ENCODE data around the gene KRTAP10-1.
"Not testable (repeated sequence)": the region's sequence is repeated elsewhere in the genome, so short reads cannot be mapped to it uniquely, and the experiment has no call there.

The KRTAP10-1 gene

GRCh38 chr21:44575307-44576024 lies 35.5 kb upstream of the KRTAP10-1 start:
- no peak for TF ChIP-seq CTCF (IDR thresholded peaks at IDR 0.05; ENCODE audit: control insufficient read depth, insufficient read depth, low read depth, low read length, missing control alignments)
- no peak overlapping the region for H3K4me3 ChIP-seq (ENCODE audit: control insufficient read depth, low read depth, low read length)
- no peak for DNase-seq (ENCODE audit: low read depth)

- TF ChIP-seq CTCF (IDR thresholded peaks at IDR 0.05; ENCODE audit: control insufficient read depth, insufficient read depth, low read depth, low read length, missing control alignments) = no peak
- no peak overlapping the region for H3K4me3 ChIP-seq (ENCODE audit: control insufficient read depth, low read depth, low read length)
- DNase-seq (ENCODE audit: low read depth) = no peak
Observed at GRCh38 chr21:44574457-44575306, 34.7 kb upstream of the KRTAP10-1 start.

GRCh38 chr21:44573630-44574456 lies 33.8 kb upstream of the KRTAP10-1 start, which contains the start of gene KRTAP10-4:
Gene KRTAP10-4, plus strand, starts transcription at chr21:44573729. Its CDS starts 30 bp downstream, at chr21:44573759.
- H3K4me3 ChIP-seq (ENCODE audit: control insufficient read depth, low read depth, low read length); DNase-seq (ENCODE audit: low read depth): not testable (repeated sequence)

DNA sequence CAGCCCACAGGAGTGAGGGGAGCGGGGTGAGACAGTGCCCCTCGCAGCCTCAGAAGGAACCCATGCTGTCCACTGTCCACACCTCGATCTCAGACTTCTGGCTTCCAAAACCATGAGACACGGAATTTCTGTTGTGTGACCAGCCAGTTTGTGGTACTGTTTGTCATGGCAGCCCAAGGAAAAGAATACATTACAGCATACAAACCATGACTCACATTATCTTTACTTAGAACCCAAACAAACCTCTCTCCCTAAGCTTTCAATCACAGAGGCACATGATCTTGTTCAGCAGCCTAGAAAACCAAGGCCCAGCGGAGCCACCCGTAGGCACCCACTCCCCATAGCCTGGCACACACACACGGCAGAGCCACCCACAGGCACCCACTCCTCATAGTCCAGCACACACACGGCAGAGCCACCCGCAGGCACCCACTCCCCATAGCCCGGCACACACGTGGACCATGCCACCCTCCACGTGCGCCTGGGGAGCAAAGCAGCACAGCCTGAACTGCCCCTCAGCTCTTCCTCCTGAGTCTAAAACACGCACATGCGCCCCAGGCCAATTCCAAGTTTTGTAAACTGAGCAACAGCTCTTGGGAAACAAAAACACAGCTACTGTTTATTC lies 33.1 kb upstream of the KRTAP10-1 start:
- no peak for DNase-seq (ENCODE audit: low read depth)
- H3K4me3 ChIP-seq (ENCODE audit: control insufficient read depth, low read depth, low read length) = no peak overlapping the region
- no peak for TF ChIP-seq CTCF (IDR thresholded peaks at IDR 0.05; ENCODE audit: control insufficient read depth, insufficient read depth, low read depth, low read length, missing control alignments)

- no peak for TF ChIP-seq CTCF (IDR thresholded peaks at IDR 0.05; ENCODE audit: control insufficient read depth, insufficient read depth, low read depth, low read length, missing control alignments)
- no peak overlapping the region for H3K4me3 ChIP-seq (ENCODE audit: control insufficient read depth, low read depth, low read length)
- no peak for DNase-seq (ENCODE audit: low read depth)
Observed at GRCh38 chr21:44571844-44572782, 32.1 kb upstream of the KRTAP10-1 start.

DNA sequence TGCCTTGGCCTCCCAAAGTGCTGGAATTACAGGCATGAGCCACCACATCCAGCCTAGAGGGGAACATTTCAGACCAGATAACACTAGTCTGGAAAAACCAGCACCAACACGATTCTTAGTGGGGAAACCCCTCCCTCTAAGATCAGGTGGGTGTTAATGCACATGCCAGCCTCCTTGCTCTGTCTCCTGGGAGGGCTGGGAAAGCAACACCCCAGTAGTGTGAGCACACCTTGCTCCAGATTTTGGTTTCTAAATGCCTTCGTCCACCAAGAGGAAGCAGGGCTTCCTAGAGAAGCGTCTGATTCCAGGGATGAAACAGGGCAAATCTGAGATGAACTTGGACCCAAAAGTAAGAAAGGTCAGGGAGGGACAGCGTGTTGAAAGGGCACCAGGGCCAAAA lies 31.3 kb upstream of the KRTAP10-1 start:
- H3K4me3 ChIP-seq (ENCODE audit: control insufficient read depth, low read depth, low read length) = no peak overlapping the region
- no peak for DNase-seq (ENCODE audit: low read depth)
- TF ChIP-seq CTCF (IDR thresholded peaks at IDR 0.05; ENCODE audit: control insufficient read depth, insufficient read depth, low read depth, low read length, missing control alignments) = no peak

Data from AG09309 (cell line).